ENCODE results near the gene ASPSCR1. TPM values are rescaled to one million over a fixed set of nuclear protein-coding genes. Genes with fewer than 3 reads are reported as not detected.

Gene ASPSCR1
- total RNA-seq, 1 donor from 2014 or later: 32.9 TPM

GRCh38 chr17:82022310-82022980 lies 45.0 kb downstream of the ASPSCR1 start, which contains the start of gene CENPX:
Gene CENPX (minus strand): TSS chr17:82022878. CDS start chr17:82022861, 17 bp downstream.
- Mint-ChIP-seq H3K4me3 (ENCODE audit: low read depth) (peak within 1 kb of the TSS; percentile 84), H3K4me1 (ENCODE audit: low read depth) (peaks cover 15% of the 10 kb centered on the region), H3K27me3 (ENCODE audit: low read depth) (no peaks in the 10 kb centered on the region), H3K36me3 (ENCODE audit: low read depth) (peaks cover 7% of the 10 kb centered on the region), H3K9me3 (no peaks in the 10 kb centered on the region), H3K27ac (peak within 1 kb of the TSS; percentile 69)
- intact Hi-C loops (cut with micrococcal nuclease): loop anchor here (2.0 to 10.0 kb wide), 3 partner anchors 95 to 212 kb away; partner anchors contain the start of genes MAFG and P4HB
- DNase-seq (ENCODE audit: low spot score): no peak

- H3K4me3 Mint-ChIP-seq (ENCODE audit: low read depth): peak within 1 kb of the TSS; percentile 84
- peaks cover 7% of the 10 kb centered on the region for H3K36me3 Mint-ChIP-seq (ENCODE audit: low read depth)
- no peaks in the 10 kb centered on the region for H3K9me3 Mint-ChIP-seq
- peak; percentile 100 for DNase-seq (ENCODE audit: low spot score)
- peaks cover 15% of the 10 kb centered on the region for H3K4me1 Mint-ChIP-seq (ENCODE audit: low read depth)
- intact Hi-C loops (cut with micrococcal nuclease): loop anchor here (1.0 to 10.0 kb wide), 4 partner anchors 14 to 212 kb away; partner anchors contain the start of genes DCXR, MAFG and P4HB
- H3K27ac Mint-ChIP-seq: peak within 1 kb of the TSS; percentile 22
- no peaks in the 10 kb centered on the region for H3K27me3 Mint-ChIP-seq (ENCODE audit: low read depth)
Observed at GRCh38 chr17:82022981-82023446, 45.6 kb downstream of the ASPSCR1 start, which contains the start of gene LRRC45. Gene LRRC45 (plus strand): TSS chr17:82023305. CDS start chr17:82023644, 339 bp downstream.

DNA sequence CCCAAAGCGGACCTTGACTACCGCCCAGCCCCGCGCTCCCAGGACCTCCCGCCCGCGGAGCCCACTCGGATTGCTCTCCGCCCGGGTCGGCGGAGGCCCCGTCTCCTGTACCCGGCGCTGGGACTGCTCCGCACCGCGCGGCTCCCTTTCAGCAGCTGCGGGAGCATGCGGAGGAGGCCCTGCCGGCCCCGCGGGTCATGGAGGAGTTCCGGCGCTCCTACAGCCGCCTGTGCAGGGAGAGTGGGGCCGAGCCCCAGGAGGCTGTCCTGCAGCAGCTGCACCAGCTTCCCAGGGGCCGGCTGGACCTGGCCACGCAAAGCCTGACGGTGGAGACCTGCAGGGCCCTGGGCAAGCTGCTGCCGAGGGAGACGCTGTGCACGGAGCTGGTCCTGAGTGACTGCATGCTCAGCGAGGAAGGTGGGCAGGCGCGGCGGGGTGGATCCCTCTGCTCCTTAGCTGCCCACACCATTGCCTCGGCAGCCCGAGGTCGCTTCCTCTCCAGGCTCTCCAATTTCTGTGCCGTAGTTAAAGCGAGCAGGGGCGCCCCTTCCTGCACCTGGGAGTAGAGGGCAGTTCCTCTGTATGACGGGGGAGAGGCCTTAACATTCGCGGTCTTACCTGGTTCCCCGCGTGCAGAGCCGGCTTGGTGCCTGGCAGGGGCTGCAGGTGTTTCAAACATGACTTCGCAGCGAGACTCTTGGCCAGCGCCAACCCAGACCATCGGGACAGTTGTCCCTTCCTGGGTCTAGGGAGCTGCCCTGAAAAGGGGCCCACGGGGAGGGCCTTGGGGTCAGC lies 46.2 kb downstream of the ASPSCR1 start:
- intact Hi-C loops (cut with micrococcal nuclease): loop anchor here (1.0 to 10.0 kb wide), 4 partner anchors 14 to 211 kb away; partner anchors contain the start of genes DCXR, MAFG and P4HB
- Mint-ChIP-seq H3K4me1 (ENCODE audit: low read depth) (peaks cover 15% of the 10 kb centered on the region), H3K27ac (no peak overlapping the region)

GRCh38 chr17:82024859-82025258 lies 47.4 kb downstream of the ASPSCR1 start:
- intact Hi-C loops (cut with micrococcal nuclease): loop anchor here (5.0 to 10.0 kb wide), 2 partner anchors 98 to 210 kb away; partner anchors contain the start of gene MAFG
- Mint-ChIP-seq H3K4me1 (ENCODE audit: low read depth) (peaks cover 17% of the 10 kb centered on the region), H3K9me3 (no peaks in the 10 kb centered on the region), H3K36me3 (ENCODE audit: low read depth) (peaks cover 4% of the 10 kb centered on the region), H3K27me3 (ENCODE audit: low read depth) (no peaks in the 10 kb centered on the region), H3K27ac (no peak overlapping the region), H3K4me3 (ENCODE audit: low read depth) (no peak overlapping the region)
- DNase-seq (ENCODE audit: low spot score): no peak

More for the DNA sequence above, 46.2 kb downstream of the ASPSCR1 start:
- Mint-ChIP-seq H3K4me3 (ENCODE audit: low read depth) (peak overlapping the region; percentile 84), H3K27me3 (ENCODE audit: low read depth) (no peaks in the 10 kb centered on the region), H3K36me3 (ENCODE audit: low read depth) (peaks cover 3% of the 10 kb centered on the region), H3K9me3 (no peaks in the 10 kb centered on the region)
- DNase-seq (ENCODE audit: low spot score): no peak

DNA sequence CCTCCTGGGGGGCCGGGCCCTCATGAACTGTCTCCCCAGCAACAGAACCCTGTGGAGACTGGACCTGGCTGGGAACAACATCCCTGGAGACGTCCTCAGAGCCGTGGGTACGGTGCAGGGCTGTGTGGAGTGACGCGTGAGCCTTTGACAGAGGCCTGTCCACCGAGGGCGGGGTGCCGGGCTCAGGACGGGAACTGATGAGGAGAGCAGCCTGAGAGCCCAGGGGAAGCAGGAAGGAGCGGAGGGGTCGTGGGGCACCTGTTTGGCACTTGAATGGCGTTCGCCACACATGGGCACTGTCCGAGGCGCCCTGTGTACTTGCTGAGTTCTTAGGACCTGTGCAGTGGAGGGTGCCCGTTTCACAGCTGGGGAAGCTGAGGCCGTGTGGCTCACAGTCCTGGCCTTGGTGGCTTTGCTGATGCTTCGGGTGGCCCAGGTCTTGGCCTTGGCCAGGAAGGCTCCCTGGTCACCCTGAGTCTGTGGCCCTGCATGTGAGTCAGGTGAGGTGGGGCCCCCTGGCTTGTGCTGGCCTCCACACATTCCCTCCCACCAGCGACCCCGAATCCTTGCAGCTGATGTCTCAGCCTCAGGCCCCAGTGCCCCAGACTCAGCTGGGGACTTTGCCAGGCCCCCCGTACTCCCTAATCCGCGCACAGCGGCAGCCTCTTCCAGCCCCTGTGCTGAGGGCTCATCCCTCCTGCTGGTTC lies 48.1 kb downstream of the ASPSCR1 start:
- Mint-ChIP-seq H3K9me3 (no peaks in the 10 kb centered on the region), H3K4me1 (ENCODE audit: low read depth) (peaks cover 17% of the 10 kb centered on the region), H3K27me3 (ENCODE audit: low read depth) (no peaks in the 10 kb centered on the region), H3K36me3 (ENCODE audit: low read depth) (peaks cover 4% of the 10 kb centered on the region), H3K4me3 (ENCODE audit: low read depth) (no peak overlapping the region), H3K27ac (no peak overlapping the region)
- DNase-seq (ENCODE audit: low spot score): no peak
- intact Hi-C loops (cut with micrococcal nuclease): loop anchor here (10.0 kb wide), 1 partner anchor 209 kb away; no protein-coding TSS in a partner anchor

DNA sequence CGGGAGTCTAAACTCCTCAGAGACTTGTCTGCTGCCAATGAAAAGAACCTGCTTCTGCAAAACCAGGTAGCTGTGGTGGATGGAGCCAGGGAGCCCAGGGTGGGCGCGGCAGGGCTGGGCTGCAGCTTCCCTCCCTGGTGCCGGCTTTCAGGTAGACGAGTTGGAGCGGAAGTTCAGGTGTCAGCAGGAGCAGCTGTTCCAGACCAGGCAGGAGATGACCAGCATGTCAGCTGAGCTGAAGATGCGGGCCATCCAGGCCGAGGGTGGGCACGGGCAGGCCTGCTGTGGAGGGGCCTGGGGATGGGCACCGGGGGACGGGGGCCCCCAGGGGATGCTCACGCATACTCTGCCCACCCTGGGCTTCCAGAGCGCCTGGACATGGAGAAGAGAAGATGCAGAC lies 50.8 kb downstream of the ASPSCR1 start:
- Mint-ChIP-seq H3K9me3 (no peaks in the 10 kb centered on the region), H3K27me3 (ENCODE audit: low read depth) (no peaks in the 10 kb centered on the region), H3K27ac (no peak overlapping the region), H3K4me1 (ENCODE audit: low read depth) (peaks cover 11% of the 10 kb centered on the region), H3K4me3 (ENCODE audit: low read depth) (no peak overlapping the region), H3K36me3 (ENCODE audit: low read depth) (peaks cover 4% of the 10 kb centered on the region)
- intact Hi-C loops (cut with micrococcal nuclease): loop anchor here (10.0 kb wide), 1 partner anchor 207 kb away; no protein-coding TSS in a partner anchor
- DNase-seq (ENCODE audit: low spot score): no peak

DNA sequence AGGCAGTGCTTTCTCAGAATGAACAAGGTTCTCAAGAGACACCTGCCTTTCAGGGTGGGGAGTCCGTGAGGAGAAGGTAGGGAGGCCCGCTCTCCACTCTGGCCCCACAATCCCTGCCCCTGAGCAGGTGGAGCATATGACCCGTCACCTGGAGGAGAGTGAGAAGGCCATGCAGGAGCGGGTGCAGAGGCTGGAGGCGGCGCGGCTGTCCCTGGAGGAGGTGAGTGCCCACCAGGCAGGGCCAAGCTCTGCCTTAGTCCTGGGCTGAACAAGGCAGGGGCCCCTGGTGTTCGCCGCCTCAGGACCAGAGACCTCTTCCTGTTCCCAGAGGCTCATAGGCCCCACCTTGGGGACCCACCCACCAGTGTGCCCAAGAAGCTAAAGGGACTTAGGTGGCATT lies 51.5 kb downstream of the ASPSCR1 start:
- Mint-ChIP-seq H3K4me3 (ENCODE audit: low read depth) (no peak overlapping the region), H3K4me1 (ENCODE audit: low read depth) (peaks cover 9% of the 10 kb centered on the region), H3K36me3 (ENCODE audit: low read depth) (peaks cover 4% of the 10 kb centered on the region), H3K27ac (no peak overlapping the region), H3K27me3 (ENCODE audit: low read depth) (no peaks in the 10 kb centered on the region), H3K9me3 (no peaks in the 10 kb centered on the region)
- no peak for DNase-seq (ENCODE audit: low spot score)
- intact Hi-C loops (cut with micrococcal nuclease): loop anchor here (10.0 kb wide), 1 partner anchor 206 kb away; no protein-coding TSS in a partner anchor

DNA sequence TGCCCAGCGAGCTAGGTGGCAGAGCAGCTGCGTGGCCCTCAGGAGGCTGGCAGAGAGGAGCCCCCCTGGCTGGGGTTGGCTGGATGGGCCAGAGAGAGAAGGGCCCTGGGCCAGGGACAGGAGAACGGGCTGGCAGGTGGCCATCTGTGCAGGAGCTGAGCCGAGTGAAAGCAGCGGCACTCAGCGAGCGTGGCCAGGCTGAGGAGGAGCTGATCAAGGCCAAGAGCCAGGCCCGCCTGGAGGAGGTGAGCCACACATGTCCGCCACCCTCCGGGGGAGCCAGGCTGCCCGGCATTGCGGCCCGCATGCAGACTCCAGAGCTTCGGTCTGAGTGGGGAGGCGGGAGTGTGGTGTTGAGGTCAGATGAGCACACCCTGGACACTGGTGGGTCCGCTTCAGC lies 52.0 kb downstream of the ASPSCR1 start:
- peaks cover 5% of the 10 kb centered on the region for H3K4me1 Mint-ChIP-seq (ENCODE audit: low read depth)
- DNase-seq (ENCODE audit: low spot score): no peak
- peaks cover 8% of the 10 kb centered on the region for H3K36me3 Mint-ChIP-seq (ENCODE audit: low read depth)
- intact Hi-C loops (cut with micrococcal nuclease): loop anchor here (10.0 kb wide), 1 partner anchor 205 kb away; no protein-coding TSS in a partner anchor
- no peak overlapping the region for H3K27ac Mint-ChIP-seq
- no peaks in the 10 kb centered on the region for H3K27me3 Mint-ChIP-seq (ENCODE audit: low read depth)
- peak overlapping the region; percentile 66 for H3K4me3 Mint-ChIP-seq (ENCODE audit: low read depth)
- H3K9me3 Mint-ChIP-seq: no peaks in the 10 kb centered on the region

DNA sequence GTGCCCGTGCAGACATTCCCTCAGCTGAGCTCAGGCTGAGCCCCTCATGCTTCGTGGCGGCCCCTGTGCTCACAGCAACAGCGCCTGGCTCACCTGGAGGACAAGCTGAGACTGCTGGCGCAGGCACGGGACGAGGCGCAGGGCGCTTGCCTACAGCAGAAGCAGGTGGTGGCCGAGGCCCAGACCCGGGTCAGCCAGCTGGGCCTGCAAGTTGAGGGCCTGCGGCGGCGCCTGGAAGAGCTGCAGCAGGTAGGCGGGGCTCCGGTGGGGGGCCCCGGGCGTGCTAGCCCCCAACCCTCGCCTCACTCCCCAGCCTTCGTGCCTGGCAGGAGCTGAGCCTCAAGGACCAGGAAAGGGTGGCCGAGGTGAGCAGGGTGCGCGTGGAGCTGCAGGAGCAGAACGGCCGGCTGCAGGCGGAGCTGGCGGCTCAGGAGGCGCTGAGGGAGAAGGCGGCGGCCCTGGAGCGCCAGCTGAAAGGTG lies 52.6 kb downstream of the ASPSCR1 start:
- DNase-seq (ENCODE audit: low spot score): no peak
- no peaks in the 10 kb centered on the region for H3K27me3 Mint-ChIP-seq (ENCODE audit: low read depth)
- H3K9me3 Mint-ChIP-seq: no peaks in the 10 kb centered on the region
- intact Hi-C loops (cut with micrococcal nuclease): loop anchor here (1.0 to 10.0 kb wide), 3 partner anchors 124 to 385 kb away; partner anchors contain the start of genes HEXD and OGFOD3
- H3K27ac Mint-ChIP-seq: no peak overlapping the region
- H3K36me3 Mint-ChIP-seq (ENCODE audit: low read depth): peaks cover 10% of the 10 kb centered on the region
- H3K4me1 Mint-ChIP-seq (ENCODE audit: low read depth): peaks cover 5% of the 10 kb centered on the region
- no peak overlapping the region for H3K4me3 Mint-ChIP-seq (ENCODE audit: low read depth)

GRCh38 chr17:82030470-82031302 lies 53.3 kb downstream of the ASPSCR1 start:
- no peaks in the 10 kb centered on the region for H3K27me3 Mint-ChIP-seq (ENCODE audit: low read depth)
- DNase-seq (ENCODE audit: low spot score): peak; percentile 81
- H3K27ac Mint-ChIP-seq: peak overlapping the region; percentile 84
- H3K4me3 Mint-ChIP-seq (ENCODE audit: low read depth): peak overlapping the region; percentile 86
- intact Hi-C loops (cut with micrococcal nuclease): loop anchor here (1.0 to 10.0 kb wide), 2 partner anchors 124 to 384 kb away; partner anchors contain the start of genes HEXD and OGFOD3
- H3K36me3 Mint-ChIP-seq (ENCODE audit: low read depth): peaks cover 17% of the 10 kb centered on the region
- no peaks in the 10 kb centered on the region for H3K9me3 Mint-ChIP-seq
- peaks cover 9% of the 10 kb centered on the region for H3K4me1 Mint-ChIP-seq (ENCODE audit: low read depth)

DNA sequence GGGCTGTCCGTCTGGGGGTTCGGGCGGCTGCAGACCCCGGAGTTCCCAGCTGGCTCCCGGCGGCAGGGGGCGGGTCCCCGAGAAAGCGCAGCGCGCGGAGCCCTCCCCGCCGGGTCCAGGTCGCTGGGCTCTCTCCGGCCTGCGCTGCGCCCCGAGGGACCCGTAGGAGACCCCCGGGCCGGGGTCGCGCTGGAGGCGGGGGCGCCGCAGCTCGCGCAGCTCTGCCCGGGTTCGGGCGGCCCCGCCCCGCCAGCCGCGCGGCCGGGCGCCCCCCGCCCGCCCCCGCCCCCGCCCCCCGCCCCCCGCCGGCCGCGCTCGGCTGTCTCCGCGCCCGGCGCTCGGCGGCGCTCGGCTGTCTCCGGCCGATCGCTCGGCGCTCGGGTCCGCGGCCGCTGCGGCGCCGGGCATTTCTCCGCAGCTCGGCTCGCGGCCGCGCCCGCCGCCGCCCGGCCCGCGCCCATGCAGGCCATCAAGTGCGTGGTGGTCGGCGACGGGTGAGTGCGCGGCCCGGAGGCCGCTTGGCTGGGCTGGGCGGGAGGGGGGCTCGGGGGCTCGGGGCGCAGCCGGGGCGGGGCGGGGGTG lies 54.0 kb downstream of the ASPSCR1 start, which contains the start of gene RAC3:
TSS of gene RAC3 (plus strand) at position 376 of the 582 bp plus-strand sequence. CDS start at position 460, 84 bp downstream.
- Mint-ChIP-seq H3K9me3 (no peaks in the 10 kb centered on the region), H3K4me3 (ENCODE audit: low read depth) (peak within 1 kb of the TSS; percentile 86), H3K27me3 (ENCODE audit: low read depth) (no peaks in the 10 kb centered on the region), H3K4me1 (ENCODE audit: low read depth) (peaks cover 7% of the 10 kb centered on the region), H3K27ac (peak within 1 kb of the TSS; percentile 84), H3K36me3 (ENCODE audit: low read depth) (peaks cover 22% of the 10 kb centered on the region)
- intact Hi-C loops (cut with micrococcal nuclease): loop anchor here (10.0 kb wide), 1 partner anchor 383 kb away; the partner anchor contains the start of genes HEXD and OGFOD3
- no peak for DNase-seq (ENCODE audit: low spot score)
